IPS-18c (cell line): ENCODE measurements around the gene PXDN.

Experiments
- H3K4me3 ChIP-seq: 2 replicates; pipeline ENCODE4 v1.7.0; 2013; ENCODE audit warnings: low read depth, mild to moderate bottlenecking, low read length, moderate library complexity; ENCODE audit not compliant: insufficient read depth
- H3K9me3 ChIP-seq: one replicate; pipeline ENCODE4 v1.6.1; 2013; ENCODE audit warnings: mild to moderate bottlenecking, low read length, moderate library complexity; ENCODE audit not compliant: control insufficient read depth, insufficient read depth

Gene PXDN

DNA sequence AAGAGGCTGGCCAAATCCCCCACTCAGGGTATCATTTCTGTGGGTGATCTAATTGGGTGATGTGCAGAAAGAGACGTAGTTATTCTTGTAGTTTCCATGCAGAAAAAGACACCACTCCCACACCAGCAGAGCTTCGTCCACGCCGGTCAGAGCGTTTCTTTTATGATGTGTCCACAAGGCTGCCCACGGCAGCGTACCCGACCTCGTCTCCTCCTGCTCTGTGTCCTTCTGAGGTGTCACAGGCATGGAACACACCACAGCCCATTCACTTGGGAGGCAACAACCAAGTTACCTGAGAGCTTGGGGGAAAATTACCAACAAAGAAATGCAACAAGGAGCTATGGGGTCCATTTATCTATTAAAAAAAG, 131.3 kb downstream of the PXDN start:
- Histone ChIP-seq H3K9me3 (peaks cover 2% of the 10 kb centered on the region), H3K4me3 (no peak overlapping the region)

DNA sequence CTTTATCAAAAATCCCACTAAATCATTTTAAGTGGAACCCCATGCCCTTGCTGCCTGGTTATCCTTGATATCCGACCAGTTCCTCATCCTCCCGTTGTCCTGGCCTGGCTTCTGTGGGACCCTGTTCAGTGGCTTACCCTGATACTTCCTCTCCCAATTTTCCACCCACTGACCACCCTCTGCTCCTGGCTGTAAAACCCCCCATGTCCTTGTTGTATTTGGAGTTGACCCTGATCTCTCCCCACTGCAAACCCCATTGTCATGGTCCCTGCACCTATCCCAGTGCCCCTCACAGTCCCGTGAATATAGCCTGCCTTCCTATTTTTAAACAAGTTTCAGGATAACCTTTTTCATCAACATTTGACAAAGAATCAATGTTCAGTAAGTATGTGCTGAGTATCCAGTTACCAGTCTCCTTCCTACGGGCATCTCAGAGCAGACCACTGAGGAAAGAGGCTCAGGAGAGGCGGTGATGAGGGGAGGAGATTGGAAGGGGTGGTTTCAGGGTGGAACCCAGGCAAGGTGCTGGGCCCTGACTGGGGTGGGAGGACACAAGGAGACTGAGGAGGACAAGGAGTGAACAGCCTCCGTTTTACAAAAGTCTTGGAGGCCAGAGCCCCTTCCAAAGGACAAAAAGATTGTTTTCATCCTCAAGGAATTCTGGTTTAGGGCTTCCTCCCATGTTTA, 131.8 kb downstream of the PXDN start:
- Histone ChIP-seq H3K9me3 (peaks cover 1% of the 10 kb centered on the region), H3K4me3 (no peak overlapping the region)

DNA sequence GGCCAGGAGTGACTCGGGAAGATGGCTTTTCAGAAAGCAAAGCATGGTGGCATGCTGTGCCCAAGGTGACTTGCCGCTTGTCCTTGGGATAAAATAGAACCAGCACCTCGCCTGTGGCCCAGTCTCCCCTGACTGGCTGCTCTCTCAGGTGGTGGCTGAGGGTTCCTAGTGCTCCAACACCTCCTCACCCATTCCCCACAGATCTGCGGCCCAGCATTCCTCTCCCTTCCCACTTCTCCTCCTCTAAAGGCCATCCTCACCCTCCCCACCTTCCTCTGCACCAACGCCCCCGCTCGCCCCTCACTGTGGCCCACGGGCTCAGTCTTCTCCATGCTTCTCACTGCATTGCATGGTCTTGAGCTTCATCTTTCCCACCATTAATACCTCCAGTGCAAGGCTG, 132.4 kb downstream of the PXDN start:
- Histone ChIP-seq H3K9me3 (no peaks in the 10 kb centered on the region), H3K4me3 (no peak overlapping the region)

DNA sequence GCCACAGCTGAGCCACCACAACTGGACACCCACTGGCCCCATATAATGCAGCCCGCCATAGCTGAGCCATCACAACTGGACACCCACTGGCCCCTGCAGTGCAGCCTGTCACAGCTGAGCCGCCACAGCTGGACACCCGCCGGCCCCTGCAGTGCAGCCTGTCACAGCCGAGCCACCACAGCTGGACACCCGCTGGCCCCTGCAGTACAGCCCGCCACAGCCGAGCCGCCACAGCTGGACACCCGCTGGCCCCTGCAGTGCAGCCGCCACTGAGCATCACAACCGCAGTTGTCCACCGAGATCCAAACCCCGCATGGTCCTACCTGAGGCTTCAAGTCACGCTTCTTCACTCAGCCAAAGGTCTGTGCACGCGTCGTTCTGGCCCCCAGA, 134.2 kb downstream of the PXDN start:
- no peak overlapping the region for H3K4me3 ChIP-seq
- H3K9me3 ChIP-seq: no peaks in the 10 kb centered on the region

DNA sequence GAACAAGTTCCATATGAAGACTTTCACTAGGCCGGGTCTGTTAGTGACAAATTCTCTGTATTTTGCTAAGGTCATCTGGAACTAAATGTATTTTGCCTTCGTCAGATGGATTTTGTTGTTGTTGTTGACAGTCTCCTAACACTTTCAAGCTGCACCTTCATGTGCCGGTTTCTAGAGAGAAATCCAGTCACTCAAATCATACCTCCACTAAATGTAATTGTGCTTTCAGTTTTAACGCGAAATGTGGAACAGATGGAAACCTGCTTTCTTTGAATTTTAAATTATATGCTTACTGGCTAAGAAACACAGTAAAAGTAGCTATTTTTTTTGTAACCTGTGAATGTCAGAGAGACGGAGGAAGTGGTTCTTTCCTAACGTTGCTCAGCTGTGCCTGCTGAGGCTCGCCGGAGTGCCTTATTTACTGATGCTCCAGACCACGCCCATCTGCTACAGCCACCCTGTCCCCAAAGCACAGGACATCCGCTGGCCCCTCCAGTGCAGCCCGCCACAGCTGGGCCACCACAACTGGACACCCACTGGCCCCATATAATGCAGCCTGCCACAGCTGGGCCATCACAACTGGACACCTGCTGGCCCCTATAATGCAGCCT, 134.7 kb downstream of the PXDN start:
- Histone ChIP-seq H3K9me3 (no peaks in the 10 kb centered on the region), H3K4me3 (no peak overlapping the region)

DNA sequence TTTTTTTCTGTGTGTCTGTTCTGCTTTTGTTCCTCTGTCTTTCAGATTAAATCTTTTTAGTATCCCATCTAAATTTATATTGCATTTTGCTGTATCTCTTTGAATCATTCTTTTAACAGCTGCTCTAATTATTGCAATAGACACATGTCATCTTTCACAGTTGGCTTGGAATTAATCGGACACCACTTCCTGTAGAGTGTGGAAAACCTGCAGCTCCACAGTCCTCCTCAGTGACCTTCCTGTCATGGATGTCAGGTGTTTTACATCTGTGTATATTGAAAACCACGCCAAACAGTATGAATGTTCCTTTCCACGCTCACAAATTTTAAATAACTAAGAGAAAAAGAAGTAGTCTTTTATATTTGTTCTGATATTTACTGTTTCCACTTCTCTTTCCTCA, 135.3 kb downstream of the PXDN start:
- no peak overlapping the region for H3K4me3 ChIP-seq
- H3K9me3 ChIP-seq: no peaks in the 10 kb centered on the region

DNA sequence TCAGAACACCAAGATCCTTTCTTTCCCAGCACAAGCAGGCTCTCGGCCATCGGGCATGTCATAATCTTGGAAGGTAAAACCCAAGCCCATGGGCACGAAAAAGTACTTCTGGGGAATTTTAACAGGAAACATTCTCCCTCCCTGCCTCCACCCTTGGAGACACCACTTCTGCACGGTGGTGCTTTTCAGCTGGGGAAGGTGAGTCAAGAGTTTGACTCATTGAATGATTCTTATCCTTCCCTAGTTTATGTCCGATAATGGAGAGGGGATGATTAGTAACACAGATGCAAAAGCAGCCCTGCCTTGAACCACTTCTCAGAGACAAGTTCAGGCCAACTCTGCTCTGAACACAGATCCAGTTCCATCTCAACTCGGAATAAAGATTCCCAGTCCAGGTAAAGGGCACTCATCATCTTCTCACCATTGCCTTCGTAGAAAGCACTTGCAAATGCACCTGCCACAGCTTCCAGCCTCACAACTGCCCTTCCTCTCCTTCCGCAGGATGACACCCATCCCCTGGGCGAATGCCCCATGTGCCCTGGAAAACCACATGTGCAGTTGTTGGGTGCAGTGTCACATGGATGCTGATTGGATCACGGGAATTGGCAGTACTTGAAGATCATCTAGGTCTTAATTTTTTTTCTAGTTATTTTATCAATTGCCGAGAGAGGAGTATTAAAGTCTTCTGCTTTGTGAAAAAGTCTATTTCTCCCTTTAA, 136.2 kb downstream of the PXDN start:
- H3K4me3 ChIP-seq: no peak overlapping the region

DNA sequence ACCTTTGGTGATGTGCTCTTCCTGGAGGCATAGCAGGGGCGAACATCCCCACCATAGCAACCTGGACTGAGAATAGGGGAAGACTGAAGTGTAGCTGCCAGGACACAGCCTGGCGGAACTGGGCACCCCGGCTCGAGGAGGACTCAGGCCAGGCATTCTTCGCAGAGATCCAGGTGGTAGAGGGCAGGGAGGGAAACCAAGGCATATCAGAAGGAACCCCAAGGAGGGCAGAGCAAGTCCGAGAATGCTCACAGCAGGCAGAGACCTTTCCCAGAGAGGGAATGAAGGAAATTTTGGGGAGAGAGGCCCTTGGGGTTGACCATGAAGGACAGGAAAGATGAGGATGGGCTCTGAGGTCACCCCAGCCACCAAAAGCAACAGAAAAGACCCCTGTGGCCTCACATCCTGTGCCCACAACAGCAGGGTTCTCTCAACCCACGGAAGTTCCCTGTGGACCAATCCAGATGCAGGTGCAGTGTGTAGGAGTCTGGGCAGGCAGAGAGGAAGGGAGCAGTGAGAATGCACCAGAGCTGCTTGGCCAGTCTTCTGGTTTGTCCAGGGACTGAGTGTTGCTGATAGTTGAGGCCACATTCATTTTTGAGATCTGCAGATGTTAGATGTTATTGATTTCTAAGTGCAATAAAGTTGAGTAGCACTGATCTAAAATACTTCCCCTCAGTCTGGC, 136.9 kb downstream of the PXDN start:
- no peak overlapping the region for H3K4me3 ChIP-seq
- no peaks in the 10 kb centered on the region for H3K9me3 ChIP-seq

More for the DNA sequence above, 136.2 kb downstream of the PXDN start:
- no peaks in the 10 kb centered on the region for H3K9me3 ChIP-seq

DNA sequence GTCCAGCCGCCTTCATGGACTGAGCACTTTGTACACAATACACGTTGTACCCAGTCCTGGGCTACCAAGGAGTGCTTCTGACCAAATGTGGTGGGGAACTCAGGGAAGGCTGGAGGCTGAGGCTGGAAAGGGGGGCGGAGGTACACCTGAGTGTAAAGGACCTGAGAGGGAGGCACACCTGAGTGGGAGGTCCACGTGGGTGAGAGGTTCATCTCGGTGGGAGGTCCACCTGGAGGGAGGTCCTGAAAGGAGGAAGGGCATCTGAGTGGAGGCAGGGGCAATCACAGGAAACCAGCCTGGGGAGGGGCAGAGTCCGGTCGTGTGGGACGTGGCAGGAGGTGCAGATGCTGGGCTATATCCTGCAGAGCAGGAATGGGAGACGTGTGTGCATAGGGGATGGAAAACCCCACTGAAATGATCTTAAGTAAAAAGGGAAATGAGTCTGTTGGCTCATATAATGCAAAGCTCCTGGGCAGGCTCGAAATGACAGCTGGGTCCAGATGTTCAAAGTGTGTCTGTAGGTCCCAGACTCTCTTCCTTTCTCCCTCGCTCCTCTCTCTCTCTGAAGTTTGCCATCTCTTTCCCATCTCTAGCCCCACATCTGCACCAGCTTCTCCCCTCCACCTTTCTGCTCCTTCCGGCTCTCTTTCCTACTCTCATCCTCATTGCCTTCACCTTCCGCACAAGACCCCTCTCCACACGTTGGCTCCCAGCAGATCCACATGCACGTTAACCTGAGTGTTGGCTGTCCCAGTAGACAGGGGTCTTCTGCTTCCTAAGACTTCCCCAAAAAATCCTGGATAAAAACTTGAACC, 137.7 kb downstream of the PXDN start:
- H3K4me3 ChIP-seq: no peak overlapping the region
- H3K9me3 ChIP-seq: no peaks in the 10 kb centered on the region

DNA sequence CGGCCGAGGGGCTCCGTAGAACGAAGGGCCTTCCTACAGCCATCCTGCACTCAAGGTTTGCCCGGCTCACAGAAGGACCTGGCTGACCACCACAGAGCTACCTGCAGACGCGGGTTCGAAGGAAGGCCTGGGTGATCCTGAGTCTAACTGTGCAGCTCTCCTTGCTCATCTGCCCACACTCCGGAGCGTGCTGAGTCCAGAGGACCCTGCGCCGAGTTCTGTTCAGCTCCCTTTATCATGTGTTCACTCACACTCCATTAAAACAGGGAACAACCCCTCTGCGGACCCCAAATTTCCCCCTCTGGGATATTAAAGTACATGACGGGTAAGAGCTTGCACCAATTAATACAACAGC, 138.3 kb downstream of the PXDN start:
- Histone ChIP-seq H3K9me3 (no peaks in the 10 kb centered on the region), H3K4me3 (no peak overlapping the region)

DNA sequence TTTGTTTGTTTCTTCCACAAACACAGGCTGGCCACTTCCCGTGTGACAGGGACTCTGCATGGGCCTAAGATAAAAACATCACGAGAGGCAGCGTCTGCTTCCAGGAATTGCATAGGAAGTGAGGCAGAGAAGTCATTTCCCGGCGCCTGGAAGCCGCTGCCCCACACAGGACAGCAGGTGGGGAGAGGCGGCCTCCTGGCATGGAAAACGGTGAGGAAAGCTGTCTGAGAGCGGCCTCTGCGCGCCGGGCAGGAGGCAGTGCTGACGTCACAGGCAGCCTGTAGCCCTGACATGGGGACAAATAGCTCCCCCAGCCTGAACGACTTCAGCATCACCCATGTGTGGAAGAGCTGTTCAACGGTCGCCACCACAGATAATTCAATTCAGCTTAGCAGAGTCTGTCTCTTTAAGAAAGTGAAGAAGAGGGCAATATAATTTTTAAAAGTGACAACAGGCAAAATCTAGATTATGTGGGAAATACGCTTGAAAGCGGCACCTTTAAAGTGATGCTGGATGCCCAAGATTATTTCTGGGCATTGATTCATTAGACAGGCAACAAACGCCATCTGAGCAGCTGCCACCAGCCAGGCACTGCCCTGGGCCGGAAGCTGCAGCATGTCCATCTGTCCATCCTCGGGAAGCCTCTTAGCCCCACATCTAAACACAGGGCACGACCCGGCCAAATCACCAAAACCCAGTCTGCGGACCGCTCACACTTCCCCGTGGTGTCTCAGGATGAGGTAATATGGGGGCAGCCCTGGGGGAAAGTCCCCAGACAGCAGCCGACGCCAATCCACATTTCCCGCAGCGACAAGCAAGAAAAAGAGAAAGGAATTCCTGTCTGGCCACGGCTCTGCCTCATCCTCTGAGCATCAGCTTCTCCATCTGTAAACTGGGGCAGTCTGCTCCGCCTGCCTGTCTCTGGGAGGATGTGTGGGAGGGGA, 138.9 kb downstream of the PXDN start:
- Histone ChIP-seq H3K4me3 (no peak overlapping the region), H3K9me3 (no peaks in the 10 kb centered on the region)

DNA sequence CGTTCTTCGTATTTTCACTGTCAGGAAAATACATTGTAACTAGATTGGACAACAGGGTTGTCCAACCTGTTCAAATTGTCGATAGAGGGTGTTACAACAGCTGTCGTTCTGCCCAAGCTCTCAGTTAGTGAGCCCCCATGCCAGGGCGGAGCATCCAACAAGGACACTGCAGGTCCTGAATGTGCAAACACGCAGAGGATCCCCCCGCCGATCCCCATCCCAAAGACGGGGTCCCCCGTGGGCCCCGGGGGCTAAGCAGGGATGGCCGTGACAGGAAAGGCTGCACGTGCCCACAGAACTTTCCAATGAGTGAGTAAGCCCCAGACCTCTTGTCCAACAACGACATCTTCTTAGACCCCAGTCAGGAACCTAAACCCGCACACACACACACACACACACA, 140.8 kb downstream of the PXDN start:
- Histone ChIP-seq H3K4me3 (no peak overlapping the region), H3K9me3 (no peaks in the 10 kb centered on the region)

DNA sequence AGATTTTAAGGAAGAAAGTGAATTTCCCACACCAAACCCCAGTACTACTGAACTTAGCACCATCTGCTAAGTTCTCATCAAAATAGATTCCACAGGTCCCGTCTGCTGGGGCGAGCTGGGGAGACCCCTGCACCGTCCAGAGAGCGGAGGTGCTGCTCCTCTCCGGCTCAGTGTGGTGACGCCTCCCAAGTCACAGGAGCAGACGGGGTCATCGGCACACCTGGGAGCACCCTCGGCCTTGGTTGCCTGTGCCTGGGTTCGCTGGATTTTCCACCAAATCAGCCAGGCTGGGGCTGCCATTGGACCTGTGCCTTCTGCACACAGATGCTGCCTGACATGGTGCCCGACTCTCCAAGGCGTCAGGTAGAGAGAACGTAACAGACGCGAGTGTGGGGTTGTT, 141.3 kb downstream of the PXDN start:
- no peaks in the 10 kb centered on the region for H3K9me3 ChIP-seq
- H3K4me3 ChIP-seq: no peak overlapping the region

DNA sequence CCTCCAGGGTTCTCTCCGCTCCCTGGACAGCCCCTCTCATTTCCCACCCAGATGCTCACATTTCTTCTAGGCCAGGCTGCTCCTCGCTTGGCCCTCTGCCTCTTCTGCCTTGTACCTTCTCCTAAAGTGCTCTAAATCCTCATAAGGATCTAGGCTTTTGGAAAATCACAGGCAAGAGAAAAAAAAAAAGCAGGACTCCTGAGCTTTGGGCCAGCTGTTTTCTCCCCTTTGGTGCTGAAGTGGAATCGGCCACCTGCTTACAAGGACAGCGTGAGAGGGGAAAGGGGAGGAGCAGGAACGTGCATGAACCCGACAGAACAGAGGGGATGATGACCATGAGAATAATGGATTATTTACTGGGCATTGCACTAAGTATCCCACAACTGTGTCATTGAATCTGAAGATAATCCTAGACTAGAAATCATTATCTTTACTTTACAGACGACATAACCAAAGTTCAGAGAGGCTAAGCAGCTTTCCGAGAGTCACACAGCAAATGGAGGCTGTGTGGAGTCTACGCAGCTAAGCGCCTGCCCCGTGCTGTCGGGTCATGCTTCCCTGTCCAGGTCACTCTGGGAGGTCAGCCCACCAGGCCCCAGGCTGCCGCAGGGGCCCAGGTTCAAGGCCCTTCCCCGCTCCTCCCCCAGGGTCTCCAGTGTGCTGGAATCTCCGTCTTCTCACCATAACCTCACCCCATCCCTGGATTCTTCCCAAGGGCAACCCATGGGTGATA, 141.9 kb downstream of the PXDN start:
- no peaks in the 10 kb centered on the region for H3K9me3 ChIP-seq
- H3K4me3 ChIP-seq: no peak overlapping the region

DNA sequence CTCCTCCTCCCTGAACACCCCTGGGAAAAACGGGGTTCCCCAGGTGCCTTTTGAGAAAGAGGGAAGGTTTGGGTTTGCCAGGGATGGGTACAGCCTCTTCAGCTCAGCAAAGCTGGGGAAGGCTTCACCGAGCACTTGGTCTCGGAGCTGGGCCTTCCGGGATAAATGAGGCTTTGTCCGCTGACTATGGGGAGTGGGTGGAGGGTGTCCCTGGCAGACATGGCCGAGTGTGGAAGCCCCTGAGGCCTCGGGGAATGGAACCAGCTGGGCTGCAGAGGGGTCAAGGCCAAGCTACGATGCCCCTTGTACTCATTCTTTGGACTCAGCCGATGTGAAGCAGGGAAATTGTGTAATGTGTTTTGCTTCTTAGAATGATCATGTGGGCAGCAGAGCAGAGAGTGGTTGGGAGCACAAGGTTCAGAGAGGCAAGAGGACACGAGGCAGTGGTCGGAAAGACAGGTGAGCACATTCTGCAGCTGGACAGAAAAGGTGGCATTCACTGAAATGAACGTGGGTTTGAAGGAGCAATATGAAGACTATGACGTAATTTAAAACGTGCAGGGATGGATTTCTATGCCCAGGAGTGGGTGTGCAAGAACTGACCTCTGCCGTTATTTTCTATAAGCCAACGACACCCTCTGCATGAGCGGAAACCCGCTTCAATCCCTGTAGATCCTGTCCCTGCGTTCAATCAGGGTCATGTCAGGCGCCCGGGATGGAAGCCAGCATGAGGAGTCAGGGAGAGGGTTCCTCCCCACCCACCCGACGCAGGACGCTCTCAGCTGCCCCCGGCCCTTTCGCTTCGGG, 142.6 kb downstream of the PXDN start:
- Histone ChIP-seq H3K4me3 (no peak overlapping the region), H3K9me3 (no peaks in the 10 kb centered on the region)
